ENCODE measurements around the gene RIMBP2. TPM values are rescaled to one million over a fixed set of nuclear protein-coding genes. Genes with fewer than 3 reads are reported as not detected.

Gene RIMBP2
- total RNA-seq, 1 experiment from 2014 or later, result 0.95 TPM

- CTCF ChIA-PET, result interaction anchor here (0.5 kb wide), 1 partner anchor 72 kb away, joined by 3 read pairs; no protein-coding TSS in a partner anchor
- BruUV-seq (replicated peaks), result no TSS peak
These were observed 125.4 kb downstream of the RIMBP2 start for GRCh38 chr12:130590685-130591084.

GRCh38 chr12:130589540-130590317 lies 126.4 kb downstream of the RIMBP2 start:
- ChIA-PET POLR2A (ENCODE audit: low non-redundant PET) (no interaction called here), CTCF (no interaction called here)
- no TSS peak for BruUV-seq (replicated peaks)
- no peak for TF ChIP-seq EZH2 (IDR thresholded peaks at IDR 0.05; ENCODE audit: borderline replicate concordance, low read depth, low read length, poor library complexity, severe bottlenecking)
- no peaks in the 10 kb centered on the region for H3K36me3 ChIP-seq (ENCODE audit: insufficient read depth, low read length, poor library complexity, severe bottlenecking)
- H3K4me3 ChIP-seq (ENCODE audit: low read depth, low read length, poor library complexity, severe bottlenecking), result no peak overlapping the region
- H3K9me3 ChIP-seq (ENCODE audit: low read depth, low read length, poor library complexity, severe bottlenecking), result no peaks in the 10 kb centered on the region
- no peak overlapping the region for H3K27ac ChIP-seq (ENCODE audit: low read depth, low read length, poor library complexity, severe bottlenecking)
- peaks cover 49% of the 10 kb centered on the region for H3K27me3 ChIP-seq (replicated peaks; ENCODE audit: insufficient read depth, low read depth, low read length, poor library complexity)
- H3K4me1 ChIP-seq (ENCODE audit: insufficient read depth, low read length, poor library complexity, severe bottlenecking), result no peaks in the 10 kb centered on the region
- no peak for DNase-seq (ENCODE audit: low spot score)
- intact Hi-C loops (cut with micrococcal nuclease; ENCODE audit: unreplicated experiment), result no loop called here

More at GRCh38 chr12:130590685-130591084, 125.4 kb downstream of the RIMBP2 start:
- no peaks in the 10 kb centered on the region for H3K36me3 ChIP-seq (ENCODE audit: insufficient read depth, low read length, poor library complexity, severe bottlenecking)
- intact Hi-C loops (cut with micrococcal nuclease; ENCODE audit: unreplicated experiment), result no loop called here
- no peaks in the 10 kb centered on the region for H3K4me1 ChIP-seq (ENCODE audit: insufficient read depth, low read length, poor library complexity, severe bottlenecking)
- H3K9me3 ChIP-seq (ENCODE audit: low read depth, low read length, poor library complexity, severe bottlenecking), result no peaks in the 10 kb centered on the region
- POLR2A ChIA-PET (ENCODE audit: low non-redundant PET), result no interaction called here
- H3K4me3 ChIP-seq (ENCODE audit: low read depth, low read length, poor library complexity, severe bottlenecking), result no peak overlapping the region
- TF ChIP-seq CTCF (conservative IDR thresholded peaks at IDR 0.05; ENCODE audit: low read depth, low read length), result no peak
- no peak for TF ChIP-seq EZH2 (IDR thresholded peaks at IDR 0.05; ENCODE audit: borderline replicate concordance, low read depth, low read length, poor library complexity, severe bottlenecking)
- no peak overlapping the region for H3K27ac ChIP-seq (ENCODE audit: low read depth, low read length, poor library complexity, severe bottlenecking)
- DNase-seq (ENCODE audit: low spot score), result no peak
- peaks cover 51% of the 10 kb centered on the region for H3K27me3 ChIP-seq (replicated peaks; ENCODE audit: insufficient read depth, low read depth, low read length, poor library complexity)

- POLR2A ChIA-PET (ENCODE audit: low non-redundant PET), result no interaction called here
- no peak overlapping the region for H3K27ac ChIP-seq (ENCODE audit: low read depth, low read length, poor library complexity, severe bottlenecking)
- CTCF ChIA-PET, result no interaction called here
These were observed 127.2 kb downstream of the RIMBP2 start for GRCh38 chr12:130588696-130589539.

More at GRCh38 chr12:130588696-130589539, 127.2 kb downstream of the RIMBP2 start:
- Histone ChIP-seq H3K4me3 (ENCODE audit: low read depth, low read length, poor library complexity, severe bottlenecking) (no peak overlapping the region), H3K36me3 (ENCODE audit: insufficient read depth, low read length, poor library complexity, severe bottlenecking) (no peaks in the 10 kb centered on the region), H3K9me3 (ENCODE audit: low read depth, low read length, poor library complexity, severe bottlenecking) (no peaks in the 10 kb centered on the region), H3K4me1 (ENCODE audit: insufficient read depth, low read length, poor library complexity, severe bottlenecking) (no peaks in the 10 kb centered on the region), H3K27me3 (replicated peaks; ENCODE audit: insufficient read depth, low read depth, low read length, poor library complexity) (peaks cover 44% of the 10 kb centered on the region)
- intact Hi-C loops (cut with micrococcal nuclease; ENCODE audit: unreplicated experiment), result no loop called here
- DNase-seq (ENCODE audit: low spot score), result no peak
- BruUV-seq (replicated peaks), result no TSS peak
- TF ChIP-seq CTCF (conservative IDR thresholded peaks at IDR 0.05; ENCODE audit: low read depth, low read length), result no peak
- TF ChIP-seq EZH2 (IDR thresholded peaks at IDR 0.05; ENCODE audit: borderline replicate concordance, low read depth, low read length, poor library complexity, severe bottlenecking), result no peak
